ENCODE results near the gene HES1. TPM values are rescaled to one million over a fixed set of nuclear protein-coding genes. Genes with fewer than 3 reads are reported as not detected.

Gene HES1
- total and polyA plus RNA-seq, 9 of the 15 experiments (the other 6 are each of a cell fraction or from before 2014, with no cell fraction given): 3.4 to 37.0 (median 19.3) TPM

GRCh38 chr3:194142156-194142910 is 6.4 kb downstream of the HES1 start (continued):
- TF ChIP-seq GTF3C2 (IDR thresholded peaks at IDR 0.05; ENCODE audit: borderline replicate concordance, extremely low read depth, insufficient read length) (no peak), MLX (CRISPR knock-in tag; conservative IDR thresholded peaks at IDR 0.05) (no peak), CHD4 (IDR thresholded peaks at IDR 0.05; ENCODE audit: insufficient read depth, insufficient replicate concordance, low read depth, low read length, poor library complexity, severe bottlenecking) (no peak), PML (IDR thresholded peaks at IDR 0.05; ENCODE audit: low read length) (0 out of 2 replicates have a peak, but pooled peaks have one; percentile 5), ZNF311 (CRISPR knock-in tag; IDR thresholded peaks at IDR 0.05) (peak; percentile 17; the same call in 1 of the 2 replicates), CUX1 (CRISPR knock-in tag; IDR thresholded peaks at IDR 0.05) (0 out of 2 replicates have a peak, but pooled peaks have one; percentile 57), RAD51 (IDR thresholded peaks at IDR 0.05; ENCODE audit: borderline replicate concordance, low read depth) (peak; percentile 4; the same call in 1 of the 2 replicates), ARNT (IDR thresholded peaks at IDR 0.05) (0 out of 4 replicates have a peak, but pooled peaks of 1 of the 2 experiments have one; percentile 20), E2F4 (CRISPR knock-in tag; IDR thresholded peaks at IDR 0.05; ENCODE audit: low read depth) (no peak), HMG20B (CRISPR knock-in tag; IDR thresholded peaks at IDR 0.05) (0 out of 2 replicates have a peak, but pooled peaks have one; percentile 12), EP400 (IDR thresholded peaks at IDR 0.05) (peak; percentile 34), ATF1 (CRISPR knock-in tag; IDR thresholded peaks at IDR 0.05) (no peak), ATF1 (tag; IDR thresholded peaks at IDR 0.05) (0 out of 2 replicates have a peak, but pooled peaks have one; percentile 12), NR4A1 (CRISPR knock-in tag; IDR thresholded peaks at IDR 0.05) (no peak), NR4A1 (tag; IDR thresholded peaks at IDR 0.05) (peak; percentile 50; the same call in 1 of the 2 replicates), ZNF384 (IDR thresholded peaks at IDR 0.05; ENCODE audit: low read depth, low read length) (0 out of 2 replicates have a peak, but pooled peaks have one; percentile 3)
